NCI-H82 treated with DMSO at 0.1 percent for 48 hours (cell line): ENCODE measurements around the gene TRAFD1.

ENCODE experiments used
- DNase-seq: peaks from one replicate; lab custom pipeline; 2025; ENCODE audit not compliant: unreplicated experiment; lab: John Stamatoyannopoulos, UW

TRAFD1 gene

DNA sequence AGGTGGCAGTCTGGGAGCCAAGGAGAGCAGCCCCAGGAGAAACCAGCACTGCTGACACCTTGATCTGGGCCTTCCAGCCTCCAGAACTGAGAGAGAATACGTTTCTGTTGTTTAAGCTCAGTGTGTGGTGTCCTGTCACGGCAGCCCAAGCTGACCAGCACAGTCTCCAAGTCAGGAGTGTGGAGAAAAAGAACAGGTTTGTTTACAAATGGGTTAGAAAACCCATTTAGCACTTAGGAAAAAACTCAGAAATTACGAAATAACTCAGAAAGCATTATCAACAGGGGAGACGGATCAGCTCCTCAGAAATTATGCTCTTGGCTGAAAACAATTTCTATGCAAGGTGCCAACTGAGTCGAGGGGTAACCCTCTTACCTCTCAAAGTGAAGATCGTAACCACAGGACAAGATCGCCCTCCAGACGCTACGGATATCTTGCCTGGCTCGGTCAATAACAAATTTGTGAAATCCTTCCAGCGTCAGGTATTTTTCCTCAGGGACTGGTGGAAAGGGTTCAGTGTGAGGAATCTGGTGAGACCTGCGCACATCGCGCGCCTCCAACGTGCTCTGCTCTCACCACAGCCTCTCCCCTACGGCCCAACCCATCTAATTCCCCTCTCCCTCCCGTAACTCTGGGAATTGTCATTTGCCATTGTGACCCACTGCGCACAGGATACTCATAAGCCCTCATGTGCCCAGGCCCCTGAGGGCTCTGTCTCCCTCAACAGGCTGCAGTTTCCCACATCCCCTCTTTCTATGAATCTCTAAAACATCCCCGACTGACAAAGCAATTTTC is 50.2 kb downstream of the TRAFD1 start:
- no peak for DNase-seq

DNA sequence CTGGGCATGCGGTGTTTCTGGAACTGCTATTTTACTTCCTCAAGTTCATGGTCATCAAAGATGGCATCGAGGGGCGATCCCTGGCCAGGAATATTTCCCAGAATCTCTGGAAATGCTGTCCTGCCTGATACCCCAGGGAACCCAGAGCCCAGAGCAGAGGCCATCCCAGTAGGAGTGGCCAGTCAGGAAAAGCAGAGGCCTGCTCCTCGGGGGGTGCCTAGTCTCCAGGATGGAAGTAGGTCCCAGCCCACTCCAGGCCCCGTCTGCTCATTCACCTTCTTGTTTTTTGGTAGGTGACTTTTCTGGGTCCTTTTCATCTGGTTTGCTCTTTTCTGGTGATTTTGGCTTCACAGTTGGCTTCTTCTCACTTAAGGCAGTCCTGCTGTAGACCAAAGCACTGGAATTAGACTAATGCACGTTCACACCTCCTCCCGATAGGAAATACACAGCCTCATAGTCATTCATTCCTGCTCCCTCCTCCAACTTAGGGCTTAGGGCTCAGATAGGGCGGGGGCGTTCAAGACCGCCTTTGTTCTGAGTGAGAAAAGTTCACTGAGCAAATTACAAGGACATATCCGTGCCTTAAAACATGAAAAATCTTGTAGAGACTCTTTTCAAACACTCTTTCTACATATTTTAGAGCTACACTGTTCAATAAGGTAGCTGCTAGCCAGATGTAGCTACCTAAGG is 51.1 kb downstream of the TRAFD1 start:
- no peak for DNase-seq

DNA sequence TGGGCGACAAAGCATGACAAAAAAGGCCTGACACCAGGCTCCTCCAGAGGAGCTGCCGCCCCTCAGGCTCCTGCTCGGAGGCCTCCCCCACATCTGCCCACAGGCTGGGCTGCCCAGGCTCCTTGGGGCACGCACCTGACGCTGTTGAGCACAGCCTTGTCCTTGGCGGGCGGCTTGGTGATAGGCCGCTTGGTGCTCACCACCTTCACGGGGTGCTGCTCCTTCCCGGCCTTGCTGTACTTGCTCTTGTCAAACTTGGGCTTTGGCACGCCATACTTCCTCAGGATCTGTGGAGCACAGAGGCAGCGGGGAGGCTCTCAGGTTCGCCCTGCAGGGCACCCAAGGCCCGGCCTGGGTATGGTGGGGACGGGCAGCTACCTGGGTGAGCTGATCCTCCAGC is 53.4 kb downstream of the TRAFD1 start:
- no peak for DNase-seq

DNA sequence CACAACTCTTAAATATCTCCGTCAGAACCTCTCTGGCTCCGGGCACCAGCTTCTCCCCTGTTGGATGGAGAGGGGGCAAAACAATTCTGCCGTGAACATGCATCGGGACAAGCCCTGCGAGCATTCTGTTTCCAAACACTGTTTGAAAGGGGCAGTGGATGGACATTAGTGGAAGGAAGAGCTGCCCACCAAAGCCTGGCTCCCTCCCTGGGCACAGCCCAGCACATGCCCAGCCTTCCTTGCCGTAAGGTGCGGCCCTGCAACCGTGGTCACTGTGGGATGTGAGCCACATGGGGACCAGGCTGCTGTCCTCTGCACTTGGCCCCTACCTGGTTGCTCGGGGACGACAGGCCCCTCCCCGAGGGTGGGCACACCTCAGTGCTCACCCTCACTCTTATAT is 54.0 kb downstream of the TRAFD1 start:
- no peak for DNase-seq

DNA sequence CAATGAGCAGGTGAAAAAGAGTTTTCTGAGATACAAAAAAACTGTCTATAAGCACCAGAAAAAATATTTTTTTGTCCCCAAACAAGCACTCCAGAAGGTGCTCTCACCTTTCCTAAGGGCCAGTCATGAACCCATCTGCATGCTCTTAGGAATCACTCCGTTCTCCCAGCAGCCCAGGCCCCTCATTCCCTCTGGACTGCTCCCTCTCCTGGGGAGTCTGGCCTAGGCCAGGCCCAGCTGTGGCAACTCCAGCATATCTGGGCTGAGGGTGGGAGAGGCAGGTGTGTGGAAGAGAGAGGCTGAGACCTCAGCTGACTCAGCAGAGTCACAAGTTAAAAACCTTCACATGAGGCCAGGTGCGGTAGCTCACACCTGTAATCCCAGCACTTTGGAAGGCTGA is 54.6 kb downstream of the TRAFD1 start:
- no peak for DNase-seq

DNA sequence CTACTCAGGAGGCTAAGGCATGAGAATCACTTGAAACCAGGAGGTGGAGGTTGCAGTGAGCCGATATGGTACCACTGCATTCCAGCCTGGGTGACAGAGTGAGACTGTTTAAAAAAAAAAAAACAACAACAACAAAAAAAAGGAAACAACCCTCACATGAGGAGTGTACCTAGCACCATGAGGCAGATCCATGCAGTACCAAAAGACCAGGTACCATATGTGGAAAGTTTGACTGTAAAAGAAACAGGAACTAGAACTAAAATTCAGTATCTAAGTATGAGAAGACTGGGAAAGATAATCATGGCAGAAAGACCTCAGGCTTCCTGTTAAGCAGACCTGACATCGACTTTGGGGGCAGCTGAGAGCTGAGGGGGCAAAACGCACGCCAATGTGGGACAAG is 55.1 kb downstream of the TRAFD1 start:
- no peak for DNase-seq

DNA sequence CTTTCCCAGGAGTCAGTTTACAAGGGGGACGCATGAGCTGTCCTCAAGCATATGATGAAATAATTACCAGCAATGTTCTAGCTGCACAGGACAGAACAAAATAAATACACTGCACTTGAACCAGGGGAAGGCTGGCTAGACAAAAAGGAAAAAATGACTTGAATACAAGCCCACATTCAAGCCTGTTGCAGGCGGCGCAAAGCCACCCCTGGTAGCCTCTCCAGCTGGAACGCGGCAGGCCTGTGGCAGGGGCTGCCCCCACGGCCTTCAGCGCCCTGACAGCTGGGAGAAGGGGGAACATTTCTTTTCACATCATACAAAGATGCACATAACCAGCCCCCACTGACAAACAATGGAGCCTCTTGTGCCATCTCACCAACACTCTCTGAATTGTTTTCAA is 57.1 kb downstream of the TRAFD1 start:
- DNase-seq = no peak

DNA sequence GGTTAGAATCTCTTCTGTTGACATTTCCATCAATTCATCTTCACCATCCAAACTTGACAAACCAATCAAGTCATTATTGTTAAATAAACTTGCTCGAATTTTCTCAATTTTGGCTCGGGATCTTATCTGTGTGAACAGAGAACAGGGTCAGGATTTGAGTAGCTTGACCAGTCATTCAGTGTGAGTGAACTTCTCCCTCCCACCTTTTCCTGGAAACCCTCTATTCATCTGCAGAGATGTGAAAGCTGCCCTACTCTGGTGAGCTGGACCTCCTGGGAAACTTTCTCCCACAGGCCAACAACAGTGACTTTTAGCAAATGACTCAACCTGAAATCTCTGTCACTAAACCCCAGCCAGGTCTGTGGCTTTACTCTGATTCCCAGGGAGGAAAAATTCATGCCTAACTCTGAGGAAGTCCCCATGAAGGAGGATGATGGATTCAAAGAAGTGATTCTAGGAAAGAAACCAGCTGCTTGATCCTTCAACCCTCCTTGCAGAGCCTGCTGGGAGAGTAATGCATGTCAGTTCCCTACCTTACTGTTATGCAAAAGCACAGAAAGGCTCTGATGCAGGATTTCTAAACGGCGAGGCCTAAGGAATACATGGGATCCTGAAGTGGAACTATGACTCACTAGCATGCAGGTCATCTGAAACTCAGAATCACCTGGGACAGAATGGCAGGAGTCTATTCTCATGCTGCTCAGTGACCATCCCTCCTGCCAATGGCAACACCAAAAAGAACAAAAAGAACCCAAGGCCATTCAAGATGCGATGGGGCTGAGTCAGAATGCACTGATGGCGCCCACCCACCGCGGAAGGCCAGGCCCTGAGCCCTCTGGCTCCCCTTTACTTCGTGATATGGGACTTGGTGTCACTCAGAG is 58.0 kb downstream of the TRAFD1 start:
- DNase-seq = peak; percentile 61

DNA sequence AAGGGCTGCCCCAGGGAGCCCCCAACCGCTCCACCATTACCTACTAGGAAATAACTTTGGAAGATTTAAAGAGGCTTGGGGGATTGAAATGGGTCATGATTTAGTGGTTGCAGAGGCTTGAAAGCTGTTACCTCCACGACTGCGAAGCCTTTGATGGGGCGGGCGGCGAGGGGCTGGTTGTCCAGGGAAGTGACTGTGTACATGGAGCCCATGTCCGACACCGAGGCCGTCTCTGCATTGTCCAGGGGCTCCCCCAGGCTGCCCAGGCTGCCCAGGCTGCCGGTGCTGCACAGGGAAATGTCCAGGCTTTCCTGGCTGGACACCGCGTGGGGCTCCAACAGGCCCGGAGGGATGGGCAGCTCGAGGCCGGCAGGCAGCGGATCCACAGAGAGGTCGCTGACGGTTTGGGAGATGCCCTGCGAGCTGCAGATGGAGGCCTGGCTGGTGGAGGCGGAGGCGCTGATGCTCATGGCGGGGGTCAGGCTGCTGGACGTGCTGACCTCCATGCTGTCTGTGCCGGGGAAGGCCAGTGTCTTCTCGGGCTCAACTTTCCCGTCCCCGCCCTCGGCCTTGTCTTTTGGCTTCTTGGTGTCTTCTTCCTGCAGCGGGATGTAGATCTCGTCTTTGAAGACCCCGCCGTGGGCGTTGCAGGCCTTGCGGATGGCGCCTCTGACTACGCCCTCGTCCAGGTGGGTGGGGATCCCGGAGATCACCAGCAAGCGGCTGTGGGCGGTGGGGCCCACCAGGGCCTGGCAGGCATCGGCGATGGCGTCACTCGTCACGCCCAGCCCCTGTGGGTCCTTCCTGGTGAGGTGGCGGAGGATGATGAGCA is 58.9 kb downstream of the TRAFD1 start:
- no peak for DNase-seq

DNA sequence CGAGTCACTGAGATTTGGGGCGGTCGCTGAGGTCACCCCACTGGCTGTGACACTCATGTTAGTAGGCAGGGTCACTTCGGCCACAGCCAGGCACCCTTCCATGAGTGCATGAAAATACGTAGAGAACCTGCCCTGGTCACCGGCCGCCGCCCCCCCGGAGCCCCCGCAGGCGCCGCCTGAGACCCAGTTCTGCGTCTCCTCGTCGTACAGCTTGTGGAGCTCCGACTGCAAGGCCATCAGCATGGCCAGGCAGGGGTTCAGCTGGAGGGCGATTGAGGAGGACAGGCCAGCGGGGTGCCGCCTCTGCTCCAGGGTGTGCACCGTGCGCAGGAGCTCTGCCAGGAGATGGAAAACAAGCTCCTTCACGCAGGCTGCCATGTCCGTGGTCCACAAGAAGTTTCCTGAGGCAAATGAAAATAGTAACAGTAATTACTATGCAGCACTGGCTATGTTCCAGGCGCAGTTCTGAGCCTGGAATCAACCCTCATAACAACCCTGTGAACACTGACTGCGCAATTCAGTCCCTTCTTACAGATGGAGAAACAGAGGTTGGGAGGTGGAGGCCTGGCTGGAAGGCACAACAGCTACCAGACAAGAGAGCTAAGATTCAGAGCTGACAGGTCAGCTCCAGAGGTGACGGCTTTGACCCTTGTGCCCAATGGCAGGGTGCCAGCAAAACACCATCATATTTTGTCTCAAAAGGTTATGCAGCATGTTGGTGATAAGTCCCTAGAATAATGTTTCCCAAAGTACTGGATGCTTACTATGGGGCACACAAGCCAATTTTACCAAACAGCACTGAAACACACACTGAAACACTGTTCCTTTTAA is 59.9 kb downstream of the TRAFD1 start:
- no peak for DNase-seq

DNA sequence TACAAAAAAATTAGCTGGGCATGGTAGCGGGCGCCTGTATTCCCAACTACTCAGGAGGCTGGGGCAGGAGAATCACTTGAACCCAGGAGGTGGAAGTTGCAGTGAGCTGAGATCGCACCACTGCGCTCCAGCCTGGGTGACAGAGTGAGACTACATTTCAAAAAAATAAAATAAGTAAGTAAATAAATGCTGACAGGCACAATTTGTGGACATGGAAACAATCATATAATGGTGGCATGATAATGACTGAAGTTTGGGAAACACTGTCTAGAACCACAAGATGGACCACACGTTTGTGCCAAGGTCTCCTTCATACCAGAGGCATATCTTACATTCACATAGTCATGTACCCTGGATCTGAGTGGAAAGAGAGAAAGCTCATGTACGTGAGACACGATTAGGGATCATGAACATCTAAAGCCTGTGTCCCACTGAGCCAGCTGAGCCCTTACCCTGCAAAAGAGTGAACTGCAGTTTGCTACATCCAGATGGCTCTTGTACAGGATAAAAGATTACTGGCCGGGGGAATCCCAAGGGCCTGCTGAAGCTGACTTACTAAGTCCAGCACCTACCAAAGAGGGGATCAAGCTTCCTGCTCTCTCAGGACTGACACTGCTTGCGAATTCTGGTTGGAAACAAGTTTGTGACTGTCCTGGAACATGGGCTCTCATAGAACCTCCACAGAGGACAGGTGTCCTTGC is 62.9 kb downstream of the TRAFD1 start:
- DNase-seq = peak; percentile 84

DNA sequence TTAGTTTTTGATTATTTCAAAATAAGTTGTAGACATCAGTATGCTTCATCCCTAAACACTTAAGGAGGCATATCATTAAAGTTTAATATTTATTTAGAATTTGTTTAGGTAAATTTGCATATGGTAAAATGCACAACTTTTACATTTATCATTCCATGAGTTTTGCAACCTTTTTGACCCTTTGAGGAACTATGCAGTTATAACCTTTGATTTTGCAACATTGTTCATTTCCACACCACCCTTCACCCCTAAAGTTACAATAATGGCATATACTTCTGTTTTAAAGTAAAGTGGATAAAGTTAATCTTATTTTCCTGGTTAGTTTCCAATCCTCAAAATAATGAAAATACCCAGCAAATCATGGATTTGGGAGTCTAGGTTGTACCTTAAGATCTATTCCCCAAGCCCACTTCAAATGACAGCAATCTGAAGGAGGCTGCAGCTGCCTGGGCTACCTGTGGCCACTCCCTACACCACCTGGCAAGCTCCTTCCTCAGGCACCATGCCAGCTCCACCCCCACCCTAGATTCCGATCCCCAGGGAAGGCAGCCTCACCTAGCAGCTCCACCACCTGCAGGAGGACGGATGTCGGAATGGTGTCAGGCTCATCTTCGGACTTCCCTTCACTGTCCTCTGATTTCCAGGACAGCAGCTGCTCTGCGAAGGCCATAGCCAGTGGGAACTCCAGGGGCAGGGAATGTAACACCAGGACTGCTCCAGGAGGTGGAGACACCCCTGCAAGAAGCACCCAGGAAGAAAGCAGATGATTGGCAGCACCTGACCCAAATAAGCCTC is 65.1 kb downstream of the TRAFD1 start:
- DNase-seq = no peak

DNA sequence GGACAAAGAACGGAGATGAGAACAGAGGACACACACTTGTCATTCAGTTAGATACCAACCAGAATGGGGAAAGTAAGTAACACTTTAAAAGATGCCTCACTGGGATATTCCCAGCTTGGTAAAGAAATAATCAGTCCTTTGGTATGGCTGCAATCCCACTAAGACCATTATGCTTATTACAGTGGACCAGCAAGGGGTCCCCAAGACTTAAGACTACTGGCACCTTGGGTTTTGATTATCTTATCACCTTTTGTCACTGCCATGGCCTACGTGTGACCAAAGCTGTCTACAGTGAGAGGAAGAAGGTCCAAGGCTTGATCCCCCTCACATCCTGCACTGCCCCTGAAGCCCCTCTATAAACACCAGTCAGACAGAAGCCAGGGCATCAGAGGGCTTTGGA is 65.8 kb downstream of the TRAFD1 start:
- no peak for DNase-seq

DNA sequence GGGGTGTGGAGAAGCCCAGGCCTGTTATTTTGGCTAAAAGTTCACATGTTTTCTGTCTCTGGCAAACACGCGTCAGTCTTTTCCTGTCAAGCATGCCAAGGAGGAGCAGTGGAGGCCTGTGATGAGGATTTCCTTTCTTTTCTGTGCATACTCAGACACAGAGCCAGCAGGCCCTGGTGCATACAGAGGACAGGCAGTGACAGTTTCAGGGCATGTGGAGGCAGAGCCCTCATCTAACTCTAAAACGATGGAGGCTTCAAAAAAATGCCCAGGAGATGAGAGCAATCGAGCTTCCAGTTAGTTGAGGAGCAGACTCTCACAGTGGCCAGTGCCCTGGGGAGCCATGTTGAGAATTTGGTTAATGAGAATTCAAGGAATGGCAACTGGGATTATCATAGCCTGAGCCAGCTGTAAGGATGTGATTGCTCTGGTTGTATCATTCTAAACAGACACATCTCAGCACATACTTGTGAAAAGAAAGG is 66.5 kb downstream of the TRAFD1 start:
- no peak for DNase-seq

DNA sequence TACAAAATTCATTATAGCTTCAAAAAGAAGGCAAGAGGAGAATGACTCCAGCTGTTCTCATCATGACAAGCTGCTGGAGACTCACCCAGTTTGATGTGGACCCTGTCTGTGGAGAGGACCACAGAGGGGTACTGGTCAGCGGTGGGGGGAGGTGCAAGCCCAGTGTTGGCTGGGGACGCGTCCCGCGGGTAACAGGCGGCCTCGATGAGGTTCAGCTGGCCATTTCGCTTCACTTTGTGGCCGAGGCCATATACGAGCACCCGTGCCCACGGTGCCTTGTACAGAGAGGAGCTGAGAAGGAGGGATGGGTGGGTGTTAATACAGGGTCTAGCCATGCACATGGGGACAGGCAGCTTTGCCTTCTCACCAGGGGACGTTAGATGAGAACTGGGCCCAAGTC is 67.1 kb downstream of the TRAFD1 start:
- no peak for DNase-seq

DNA sequence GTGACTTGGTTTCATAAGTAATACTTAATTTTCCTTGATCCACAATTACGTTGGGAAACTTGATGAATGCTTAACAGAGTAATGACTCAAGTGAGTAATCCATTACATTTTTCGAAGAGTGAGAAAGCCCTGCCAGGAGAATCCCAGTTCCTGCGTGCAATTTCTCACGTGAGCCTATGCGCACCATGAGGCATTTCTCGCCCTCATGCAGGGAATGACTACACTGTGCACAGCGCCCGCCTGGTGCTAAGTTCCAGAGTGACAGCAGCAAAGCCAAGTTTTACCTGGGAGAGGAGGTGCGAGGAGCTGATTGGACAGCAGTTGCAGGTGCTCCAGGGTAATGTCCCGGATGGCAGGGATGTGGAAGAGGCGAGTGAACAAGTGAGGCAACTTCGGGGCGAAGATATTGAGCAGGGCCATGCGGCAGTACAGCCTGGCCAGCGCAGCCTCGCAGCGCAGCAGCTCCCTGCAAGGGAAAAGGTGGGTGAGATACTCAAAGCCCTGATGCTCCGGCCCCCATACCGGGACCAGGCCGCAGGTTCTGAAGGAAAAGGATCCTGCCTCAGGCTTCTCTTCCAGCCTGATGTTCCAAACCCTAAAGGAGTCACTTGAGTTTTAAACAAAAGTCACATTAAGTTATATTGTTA is 69.4 kb downstream of the TRAFD1 start:
- DNase-seq = no peak

DNA sequence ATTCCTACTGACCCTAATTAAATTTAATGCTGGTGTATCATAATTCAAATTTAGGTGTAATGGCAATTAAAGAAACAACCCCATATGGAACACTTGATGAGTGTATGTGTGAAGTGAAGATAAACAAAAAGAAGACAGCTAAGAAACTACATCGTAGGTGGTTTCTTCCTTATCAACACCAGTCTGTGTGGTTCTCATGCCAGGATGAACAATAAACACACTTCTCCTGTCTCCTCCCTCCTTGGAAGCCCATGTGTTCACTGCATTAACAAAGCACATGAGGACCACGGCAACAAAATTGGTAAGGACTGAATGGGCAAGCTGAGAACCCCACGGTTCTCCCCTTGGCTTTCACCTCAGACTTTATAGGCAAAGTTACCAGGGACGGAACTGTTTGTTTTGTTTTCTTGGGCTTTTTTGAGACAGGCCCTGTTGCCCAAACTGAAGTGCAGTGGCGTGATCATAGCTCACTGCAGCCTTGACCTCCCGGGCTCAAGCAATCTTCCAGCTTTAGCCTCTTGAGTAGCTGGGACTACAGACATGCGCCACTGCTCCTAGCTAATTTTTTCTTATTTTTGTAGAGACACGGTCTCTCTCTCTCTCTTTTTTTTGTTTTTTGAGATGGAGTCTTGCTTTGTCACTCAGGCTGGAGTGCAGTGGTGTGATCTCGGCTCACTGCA is 71.0 kb downstream of the TRAFD1 start:
- no peak for DNase-seq
